CD4-positive, CD25-positive, alpha-beta regulatory T cell (primary cell): Measurements from ENCODE around the gene CCDC142. TPM values are rescaled to one million over a fixed set of nuclear protein-coding genes. Genes with fewer than 3 reads are reported as not detected.
"Not testable (repeated sequence)": the region's sequence is repeated elsewhere in the genome, so short reads cannot be mapped to it uniquely, and the experiment has no call there.

Experiments used
- ATAC-seq, 2 donors: fragments of 150-1000 bp; cut with Tn5 transposase; one replicate each; pipeline ENCODE4 v1.10.0; 2021; ENCODE audit warnings: low read depth in 2 of 2, moderate number of reproducible peaks in 2 of 2, moderate library complexity in 1 of 2
- DNase-seq, 3 donors: peaks; one replicate each; pipeline versions ENCODE4 v3.0.0 to v3.0.0-alpha.2; 2012 to 2022; ENCODE audit warnings: mixed read lengths in 1 of 3
- H3K27ac ChIP-seq: one replicate; pipeline ENCODE4 v1.7.0; 2013; ENCODE audit warnings: mild to moderate bottlenecking, low read length; ENCODE audit not compliant: insufficient read depth, poor library complexity, severe bottlenecking
- H3K27me3 ChIP-seq: one replicate; pipeline ENCODE4 v1.7.0; 2013; ENCODE audit warnings: low read length; ENCODE audit not compliant: control insufficient read depth, insufficient read depth
- H3K36me3 ChIP-seq: one replicate; pipeline ENCODE4 v1.7.0; 2013; ENCODE audit warnings: mild to moderate bottlenecking, low read length, moderate library complexity; ENCODE audit not compliant: control insufficient read depth, insufficient read depth
- H3K4me1 ChIP-seq: 2 replicates; pipeline ENCODE4 v1.7.0; 2013; ENCODE audit warnings: mild to moderate bottlenecking, low read length; ENCODE audit not compliant: insufficient read depth, control insufficient read depth, poor library complexity, severe bottlenecking
- H3K4me3 ChIP-seq: one replicate; pipeline ENCODE4 v1.7.0; 2013; ENCODE audit warnings: low read depth, mild to moderate bottlenecking, low read length, moderate library complexity
- H3K9me3 ChIP-seq, 2 experiments: 1 replicate in 1 of 2; 2 replicates in 1 of 2; pipeline ENCODE4 v1.7.0; 2013; ENCODE audit warnings: low read length in 2 of 2, mild to moderate bottlenecking in 1 of 2, moderate library complexity in 1 of 2; ENCODE audit not compliant: control insufficient read depth in 2 of 2
- H3K27ac Mint-ChIP-seq, 3 donors: one replicate each; pipeline ENCODE4 v1.8.0; 2020 to 2022; ENCODE audit warnings: mild to moderate bottlenecking in 3 of 3, mixed read lengths in 3 of 3, moderate library complexity in 2 of 3
- H3K27me3 Mint-ChIP-seq: one replicate; pipeline ENCODE4 v1.8.0; 2022; ENCODE audit warnings: mild to moderate bottlenecking, mixed read lengths
- H3K36me3 Mint-ChIP-seq: one replicate; pipeline ENCODE4 v1.8.0; 2020; ENCODE audit warnings: mixed read lengths
- H3K4me1 Mint-ChIP-seq, 4 donors: one replicate each; pipeline ENCODE4 v1.8.0; 2020 to 2022; ENCODE audit warnings: mixed read lengths in 4 of 4, mild to moderate bottlenecking in 1 of 4
- H3K4me3 Mint-ChIP-seq, 4 donors: one replicate each; pipeline ENCODE4 v1.8.0; 2020 to 2022; ENCODE audit warnings: mild to moderate bottlenecking in 4 of 4, mixed read lengths in 4 of 4, moderate library complexity in 3 of 4
- H3K9me3 Mint-ChIP-seq, 7 donors: one replicate each; pipeline ENCODE4 v1.8.0; 2020 to 2022; ENCODE audit warnings: mixed read lengths in 7 of 7, mild to moderate bottlenecking in 3 of 7, moderate library complexity in 2 of 7
- polyA plus RNA-seq, 4 donors: library from polyadenylated mRNA; unstranded; fragments of 300-500 nt; fragmentation: Illumina TruSeq; gene quantifications; one replicate each; pipeline ENCODE4 v1.2.3, GENCODE V29; 2021
- total RNA-seq: library from RNA; stranded (reverse); gene quantifications from one replicate; pipeline ENCODE4 v1.2.3, GENCODE V29; 2022

CCDC142 gene
- total and polyA plus RNA-seq, 5 donors from 2014 or later = 8.9 to 15.8 (median 10.7) TPM

- Histone ChIP-seq H3K9me3 (no peaks in the 10 kb centered on the region), H3K36me3 (peaks cover 6% of the 10 kb centered on the region), H3K4me1 (peaks cover 26% of the 10 kb centered on the region), H3K4me3 (no peak overlapping the region), H3K27me3 (no peaks in the 10 kb centered on the region), H3K27ac (no peak overlapping the region)
- DNase-seq = no peak
- no peak overlapping the region for H3K27ac Mint-ChIP-seq
- H3K27me3 Mint-ChIP-seq = no peaks in the 10 kb centered on the region
- H3K4me1 Mint-ChIP-seq = peaks cover 5 to 53% (median 19%) of the 10 kb centered on the region in 4 donors
- H3K4me3 Mint-ChIP-seq = peak overlapping the region; percentile 76 to 96 (median 91)
- H3K9me3 Mint-ChIP-seq = no peaks in the 10 kb centered on the region
- H3K36me3 Mint-ChIP-seq = no peaks in the 10 kb centered on the region
- no peak for ATAC-seq
Measured at GRCh38 chr2:74462786-74463105, 20.1 kb downstream of the CCDC142 start.

GRCh38 chr2:74462054-74462785 is 20.6 kb downstream of the CCDC142 start:
- H3K9me3 Mint-ChIP-seq = no peaks in the 10 kb centered on the region
- Histone ChIP-seq H3K27ac (no peak overlapping the region), H3K27me3 (no peaks in the 10 kb centered on the region), H3K4me3 (no peak overlapping the region), H3K4me1 (peaks cover 27% of the 10 kb centered on the region), H3K9me3 (no peaks in the 10 kb centered on the region), H3K36me3 (peaks cover 6% of the 10 kb centered on the region)
- peaks cover 5 to 56% (median 21%) of the 10 kb centered on the region in 4 donors for H3K4me1 Mint-ChIP-seq
- H3K27ac Mint-ChIP-seq = no peak overlapping the region
- ATAC-seq (no peak), DNase-seq (no peak)
- H3K4me3 Mint-ChIP-seq = peak overlapping the region in 2 of 4 donors; percentile 76 to 92
- no peaks in the 10 kb centered on the region for H3K27me3 Mint-ChIP-seq
- no peaks in the 10 kb centered on the region for H3K36me3 Mint-ChIP-seq

- Mint-ChIP-seq H3K4me3 (peak overlapping the region in 3 of 4 donors; percentile 46 to 87 (median 78)), H3K27ac (no peak overlapping the region), H3K36me3 (peaks cover under 1% of the 10 kb centered on the region), H3K27me3 (no peaks in the 10 kb centered on the region), H3K9me3 (no peaks in the 10 kb centered on the region), H3K4me1 (peaks cover 5 to 64% (median 28%) of the 10 kb centered on the region in 4 donors)
- no peaks in the 10 kb centered on the region for H3K27me3 ChIP-seq
- DNase-seq (peak in 1 of 3 donors; percentile 27), ATAC-seq (no peak)
- peaks cover 35% of the 10 kb centered on the region for H3K4me1 ChIP-seq
- no peak overlapping the region for H3K4me3 ChIP-seq
- no peaks in the 10 kb centered on the region for H3K9me3 ChIP-seq
- H3K27ac ChIP-seq = no peak overlapping the region
- H3K36me3 ChIP-seq = peaks cover 6% of the 10 kb centered on the region
Measured at GRCh38 chr2:74461187-74462053, 21.4 kb downstream of the CCDC142 start.

- not testable (repeated sequence) for H3K27me3 ChIP-seq, H3K27ac ChIP-seq, H3K9me3 ChIP-seq, H3K27me3 Mint-ChIP-seq, H3K4me3 ChIP-seq, DNase-seq, H3K27ac Mint-ChIP-seq, ATAC-seq, H3K36me3 Mint-ChIP-seq, H3K36me3 ChIP-seq, H3K9me3 Mint-ChIP-seq
- Mint-ChIP-seq H3K4me1 (peaks cover 5 to 67% (median 31%) of the 10 kb centered on the region in 4 donors), H3K4me3 (peak overlapping the region; percentile 78 to 98 (median 96))
- peaks cover 43% of the 10 kb centered on the region for H3K4me1 ChIP-seq
Measured at GRCh38 chr2:74460187-74460586, 22.6 kb downstream of the CCDC142 start.

GRCh38 chr2:74459503-74460118 is 23.2 kb downstream of the CCDC142 start:
- not testable (repeated sequence) for H3K9me3 ChIP-seq, ATAC-seq, H3K27me3 ChIP-seq, H3K36me3 ChIP-seq, DNase-seq, H3K27me3 Mint-ChIP-seq, H3K36me3 Mint-ChIP-seq, H3K9me3 Mint-ChIP-seq
- Mint-ChIP-seq H3K4me3 (peak overlapping the region; percentile 95 to 98 (median 97)), H3K4me1 (peaks cover 11 to 71% (median 35%) of the 10 kb centered on the region in 4 donors), H3K27ac (peak overlapping the region; percentile 88 to 99 (median 99))
- peak overlapping the region; percentile 10 for H3K4me3 ChIP-seq
- peak overlapping the region; percentile 99 for H3K27ac ChIP-seq
- peaks cover 44% of the 10 kb centered on the region for H3K4me1 ChIP-seq

- H3K27me3 Mint-ChIP-seq = peaks cover 4% of the 10 kb centered on the region
- H3K36me3 Mint-ChIP-seq = peaks cover 4% of the 10 kb centered on the region
- Histone ChIP-seq H3K4me1 (peaks cover 42% of the 10 kb centered on the region), H3K36me3 (peaks cover 6% of the 10 kb centered on the region), H3K27me3 (no peaks in the 10 kb centered on the region), H3K27ac (peak overlapping the region; percentile 99), H3K9me3 (no peaks in the 10 kb centered on the region), H3K4me3 (peak overlapping the region; percentile 94)
- no peak for ATAC-seq
- peak overlapping the region; percentile 95 to 98 (median 97) for H3K4me3 Mint-ChIP-seq
- peak in 1 of 3 donors; percentile 38 for DNase-seq
- peaks cover 0 to 2% (median 0%) of the 10 kb centered on the region in 7 donors for H3K9me3 Mint-ChIP-seq
- peak overlapping the region; percentile 99 to 100 (median 99) for H3K27ac Mint-ChIP-seq
- H3K4me1 Mint-ChIP-seq = peaks cover 15 to 70% (median 37%) of the 10 kb centered on the region in 4 donors
Measured at GRCh38 chr2:74458938-74459363, 23.8 kb downstream of the CCDC142 start.

- Mint-ChIP-seq H3K4me3 (peak within 1 kb of the TSS; percentile 95 to 98 (median 97)), H3K4me1 (peaks cover 15 to 68% (median 36%) of the 10 kb centered on the region in 4 donors), H3K27ac (peak within 1 kb of the TSS; percentile 99 to 100 (median 99)), H3K27me3 (peaks cover 4% of the 10 kb centered on the region), H3K9me3 (peaks cover 0 to 2% (median 0%) of the 10 kb centered on the region in 7 donors), H3K36me3 (peaks cover 4% of the 10 kb centered on the region)
- DNase-seq (peak; percentile 100), ATAC-seq (peak; percentile 87 to 88)
- peaks cover 6% of the 10 kb centered on the region for H3K36me3 ChIP-seq
- peak within 1 kb of the TSS; percentile 99 for H3K27ac ChIP-seq
- H3K27me3 ChIP-seq = no peaks in the 10 kb centered on the region
- H3K4me3 ChIP-seq = peak within 1 kb of the TSS; percentile 94
- H3K9me3 ChIP-seq = no peaks in the 10 kb centered on the region
- peaks cover 41% of the 10 kb centered on the region for H3K4me1 ChIP-seq
Measured at GRCh38 chr2:74458132-74458937, 24.5 kb downstream of the CCDC142 start, which contains the start of gene WBP1. TSS of gene WBP1 (plus strand) at chr2:74458438. CDS start at chr2:74458603, 165 bp downstream.
